ENCODE measurements around the gene POC1B. TPM values are rescaled to one million over a fixed set of nuclear protein-coding genes. Genes with fewer than 3 reads are reported as not detected.

POC1B gene
- total RNA-seq, 1 experiment from 2014 or later = 17.8 TPM

GRCh38 chr12:89468648-89469326 is 57.1 kb downstream of the POC1B start (continued):
- TF ChIP-seq CBFB (CRISPR knock-in tag; IDR thresholded peaks at IDR 0.05; ENCODE audit: low read depth) = no peak
- no peak for TF ChIP-seq NR2C2 (CRISPR knock-in tag; IDR thresholded peaks at IDR 0.05)
- TF ChIP-seq ZNF512 (CRISPR knock-in tag; IDR thresholded peaks at IDR 0.05; ENCODE audit: borderline replicate concordance) = no peak
- TF ChIP-seq ZNF232 (CRISPR knock-in tag; IDR thresholded peaks at IDR 0.05) = no peak
- TF ChIP-seq RORB (CRISPR knock-in tag; IDR thresholded peaks at IDR 0.05) = no peak
- TF ChIP-seq ZNF317 (CRISPR knock-in tag; IDR thresholded peaks at IDR 0.05; ENCODE audit: borderline replicate concordance, low read depth) = no peak
- TF ChIP-seq FOXP1 (CRISPR knock-in tag; IDR thresholded peaks at IDR 0.05; ENCODE audit: borderline replicate concordance) = no peak
- no peak for TF ChIP-seq NFATC4 (CRISPR knock-in tag; IDR thresholded peaks at IDR 0.05)
- TF ChIP-seq ZBTB43 (CRISPR knock-in tag; IDR thresholded peaks at IDR 0.05) = no peak
- no peak for TF ChIP-seq TEAD4 (CRISPR knock-in tag; IDR thresholded peaks at IDR 0.05)
- no peak for TF ChIP-seq MYBL2 (CRISPR knock-in tag; IDR thresholded peaks at IDR 0.05)
- no peak for TF ChIP-seq ELF4 (CRISPR knock-in tag; IDR thresholded peaks at IDR 0.05; ENCODE audit: low read depth)

GRCh38 chr12:89468017-89468416 is 57.8 kb downstream of the POC1B start:
- H3K9me3 Mint-ChIP-seq = no peaks in the 10 kb centered on the region
- no peak for TF ChIP-seq AFF4 (CRISPR knock-in tag; IDR thresholded peaks at IDR 0.05; ENCODE audit: borderline replicate concordance)
- TF ChIP-seq CREM (CRISPR knock-in tag; IDR thresholded peaks at IDR 0.05) = no peak
- no peak for TF ChIP-seq SP1 (CRISPR knock-in tag; conservative IDR thresholded peaks at IDR 0.05)
- TF ChIP-seq FOXP4 (CRISPR knock-in tag; IDR thresholded peaks at IDR 0.05) = no peak
- no peak for TF ChIP-seq ZBTB21 (CRISPR knock-in tag; IDR thresholded peaks at IDR 0.05; ENCODE audit: borderline replicate concordance)
- no peak for TF ChIP-seq ZSCAN18 (CRISPR knock-in tag; IDR thresholded peaks at IDR 0.05)
- TF ChIP-seq E2F1 (CRISPR knock-in tag; IDR thresholded peaks at IDR 0.05) = no peak
- TF ChIP-seq PRDM15 (CRISPR knock-in tag; IDR thresholded peaks at IDR 0.05) = no peak
- TF ChIP-seq CBFB (CRISPR knock-in tag; IDR thresholded peaks at IDR 0.05; ENCODE audit: low read depth) = no peak
- no peak for TF ChIP-seq KAT7 (CRISPR knock-in tag; IDR thresholded peaks at IDR 0.05; ENCODE audit: borderline replicate concordance)

More at GRCh38 chr12:89468017-89468416, 57.8 kb downstream of the POC1B start:
- H3K27me3 Mint-ChIP-seq (ENCODE audit: low read depth) = no peaks in the 10 kb centered on the region
- H3K36me3 Mint-ChIP-seq = no peaks in the 10 kb centered on the region
- H3K4me3 Mint-ChIP-seq = no peak overlapping the region
- DNase-seq (ENCODE audit: low spot score) (no peak), ATAC-seq (no peak)
- H3K4me1 Mint-ChIP-seq = no peaks in the 10 kb centered on the region
- POLR2A ChIA-PET = no interaction called here
- H3K27ac Mint-ChIP-seq = no peak overlapping the region
- CTCF ChIA-PET = interaction anchor here (2.0 to 2.1 kb wide), 2 partner anchors 10 to 451 kb away, joined by 4 to 5 read pairs; no protein-coding TSS in a partner anchor

Data from WTC11 (cell line).